ENCODE measurements around the gene GNB1.

GNB1 gene

GRCh38 chr1:1926886-1927660 is 36.2 kb upstream of the GNB1 start:
- TF ChIP-seq, protein P1, sequence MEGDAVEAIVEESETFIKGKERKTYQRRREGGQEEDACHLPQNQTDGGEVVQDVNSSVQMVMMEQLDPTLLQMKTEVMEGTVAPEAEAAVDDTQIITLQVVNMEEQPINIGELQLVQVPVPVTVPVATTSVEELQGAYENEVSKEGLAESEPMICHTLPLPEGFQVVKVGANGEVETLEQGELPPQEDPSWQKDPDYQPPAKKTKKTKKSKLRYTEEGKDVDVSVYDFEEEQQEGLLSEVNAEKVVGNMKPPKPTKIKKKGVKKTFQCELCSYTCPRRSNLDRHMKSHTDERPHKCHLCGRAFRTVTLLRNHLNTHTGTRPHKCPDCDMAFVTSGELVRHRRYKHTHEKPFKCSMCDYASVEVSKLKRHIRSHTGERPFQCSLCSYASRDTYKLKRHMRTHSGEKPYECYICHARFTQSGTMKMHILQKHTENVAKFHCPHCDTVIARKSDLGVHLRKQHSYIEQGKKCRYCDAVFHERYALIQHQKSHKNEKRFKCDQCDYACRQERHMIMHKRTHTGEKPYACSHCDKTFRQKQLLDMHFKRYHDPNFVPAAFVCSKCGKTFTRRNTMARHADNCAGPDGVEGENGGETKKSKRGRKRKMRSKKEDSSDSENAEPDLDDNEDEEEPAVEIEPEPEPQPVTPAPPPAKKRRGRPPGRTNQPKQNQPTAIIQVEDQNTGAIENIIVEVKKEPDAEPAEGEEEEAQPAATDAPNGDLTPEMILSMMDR (IDR thresholded peaks at IDR 0.05; ENCODE audit: borderline replicate concordance, control extremely low read depth, extremely low read depth, insufficient read depth, missing control alignments): no peak
- DNase-seq (ENCODE audit: low spot score): no peak
- in situ Hi-C loops (cut with MboI; ENCODE audit: low sequenced_read_pairs, unreplicated experiment): no loop called here

- in situ Hi-C loops (cut with MboI; ENCODE audit: low sequenced_read_pairs, unreplicated experiment): no loop called here
- no peak for DNase-seq (ENCODE audit: low spot score)
- TF ChIP-seq, protein P1 (IDR thresholded peaks at IDR 0.05; ENCODE audit: borderline replicate concordance, control extremely low read depth, extremely low read depth, insufficient read depth, missing control alignments): no peak
These were observed 35.5 kb upstream of the GNB1 start for GRCh38 chr1:1926346-1926811.

GRCh38 chr1:1925437-1926345 is 34.8 kb upstream of the GNB1 start:
- TF ChIP-seq, protein P1 (IDR thresholded peaks at IDR 0.05; ENCODE audit: borderline replicate concordance, control extremely low read depth, extremely low read depth, insufficient read depth, missing control alignments): no peak
- no peak for DNase-seq (ENCODE audit: low spot score)
- in situ Hi-C loops (cut with MboI; ENCODE audit: low sequenced_read_pairs, unreplicated experiment): no loop called here

DNA sequence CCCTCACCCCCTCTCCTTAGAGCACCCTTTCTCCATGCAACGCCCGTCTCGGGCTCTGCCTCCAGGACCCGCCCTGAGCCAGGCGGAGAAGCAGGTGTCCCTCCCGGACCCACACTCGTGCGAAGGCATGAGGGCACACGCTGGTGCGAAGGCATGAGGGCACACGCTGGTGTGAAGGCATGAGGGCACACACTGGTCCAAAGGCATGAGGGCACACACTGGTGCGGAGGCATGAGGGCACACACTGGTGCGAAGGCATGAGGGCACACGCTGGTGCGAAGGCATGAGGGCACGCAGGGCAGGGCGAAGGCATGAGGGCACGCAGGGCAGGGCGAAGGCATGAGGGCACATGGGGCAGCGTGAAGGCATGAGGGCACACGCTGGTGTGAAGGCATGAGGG is 34.0 kb upstream of the GNB1 start:
- no peak for DNase-seq (ENCODE audit: low spot score)
- TF ChIP-seq, protein P1 (IDR thresholded peaks at IDR 0.05; ENCODE audit: borderline replicate concordance, control extremely low read depth, extremely low read depth, insufficient read depth, missing control alignments): no peak
- in situ Hi-C loops (cut with MboI; ENCODE audit: low sequenced_read_pairs, unreplicated experiment): no loop called here

DNA sequence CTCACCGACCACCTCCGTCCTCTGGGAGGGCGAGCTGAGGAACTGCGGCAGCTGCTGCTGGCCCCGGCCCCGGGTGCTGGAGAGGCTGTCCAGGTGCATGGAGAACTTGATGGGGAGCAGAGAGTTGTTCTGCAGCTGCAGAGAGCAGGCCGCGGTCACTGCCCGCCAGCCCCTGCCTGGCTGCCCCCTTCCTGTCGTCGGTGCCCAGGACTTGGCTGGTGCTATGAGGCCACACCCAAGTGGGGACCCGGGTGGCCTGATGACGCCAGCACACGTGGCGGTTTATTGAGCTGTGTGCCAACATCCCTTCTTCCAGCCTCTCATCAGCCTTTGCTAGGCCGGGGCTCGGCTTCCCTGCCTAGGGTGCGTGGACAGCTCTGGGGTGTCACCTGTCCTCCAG is 33.5 kb upstream of the GNB1 start:
- in situ Hi-C loops (cut with MboI; ENCODE audit: low sequenced_read_pairs, unreplicated experiment): no loop called here
- TF ChIP-seq, protein P1 (IDR thresholded peaks at IDR 0.05; ENCODE audit: borderline replicate concordance, control extremely low read depth, extremely low read depth, insufficient read depth, missing control alignments): no peak
- DNase-seq (ENCODE audit: low spot score): no peak

DNA sequence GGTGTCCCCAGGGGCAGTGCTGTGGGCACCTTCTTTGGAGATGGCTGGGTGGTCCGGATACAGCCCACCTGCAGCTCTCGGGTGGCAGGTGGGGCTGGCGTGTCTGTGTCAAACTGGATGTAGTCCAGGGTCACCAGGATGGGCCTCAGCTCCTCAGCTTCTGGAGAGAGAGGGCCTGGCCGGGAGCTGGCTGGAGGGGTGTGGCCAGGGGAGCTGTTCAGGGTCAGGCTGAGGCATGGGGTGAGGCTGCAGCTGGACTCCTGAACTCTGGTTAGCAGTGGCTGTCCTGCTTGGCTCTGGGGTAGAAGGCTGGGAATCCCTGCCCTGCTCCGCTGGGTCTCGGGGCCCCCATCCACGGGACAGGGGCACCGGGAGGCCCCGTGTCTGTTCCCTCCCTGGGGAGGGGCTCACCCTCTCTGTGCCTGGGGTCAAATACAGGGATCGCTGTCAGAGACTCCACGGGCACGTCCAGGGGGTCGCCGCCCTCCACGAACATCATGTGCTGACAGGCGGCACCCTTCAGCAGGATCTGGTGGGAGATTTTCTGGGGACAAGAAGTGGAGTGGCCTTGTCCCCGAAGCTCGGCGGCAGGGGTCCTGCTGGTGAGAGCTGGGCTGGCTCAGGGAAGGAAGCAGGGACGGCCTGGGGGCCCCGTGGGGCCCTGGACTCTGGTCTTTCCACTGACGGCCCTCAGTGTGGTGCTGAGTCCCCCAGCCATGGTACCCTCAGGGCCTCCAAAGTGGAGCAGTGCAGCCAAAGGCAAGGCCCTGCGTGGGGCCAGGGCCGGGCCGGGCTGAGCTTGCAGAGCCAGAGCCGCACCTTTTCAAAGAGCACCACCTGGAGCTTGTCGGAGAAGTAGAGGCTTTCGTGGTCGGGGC is 32.3 kb upstream of the GNB1 start:
- TF ChIP-seq, protein P1 (IDR thresholded peaks at IDR 0.05; ENCODE audit: borderline replicate concordance, control extremely low read depth, extremely low read depth, insufficient read depth, missing control alignments): no peak
- no peak for DNase-seq (ENCODE audit: low spot score)
- in situ Hi-C loops (cut with MboI; ENCODE audit: low sequenced_read_pairs, unreplicated experiment): no loop called here
